Adrenal gland (tissue), 12 donors: Measurements from ENCODE around the gene WDR91. TPM values are rescaled to one million over a fixed set of nuclear protein-coding genes. Genes with fewer than 3 reads are reported as not detected.
A peak's percentile ranks its signal among the peaks of the same experiment; 100 is the strongest.

Experiments
- DNase-seq, 7 donors: peaks; one replicate each; pipeline ENCODE4 v3.0.0-alpha.2; 2019 to 2020
- H3K27ac ChIP-seq, 5 donors: fragments of 200-600 bp; sonication (generic) in 4 of 5; 1 replicate in 3 of 5; 2 replicates in 2 of 5; pipeline versions ENCODE4 v1.5.1 to v1.8.0; 2016 to 2020; ENCODE audit warnings: mild to moderate bottlenecking in 1 of 5
- H3K27me3 ChIP-seq: fragments of 200-600 bp; 2 replicates; pipeline ENCODE4 v1.8.0; 2021
- H3K36me3 ChIP-seq, 2 donors: fragments of 200-600 bp; replicated peaks in 1 of 2; 1 replicate in 1 of 2; 2 replicates in 1 of 2; pipeline versions ENCODE4 v1.5.1 to v1.8.0; 2018 to 2022
- H3K4me1 ChIP-seq, 2 donors: fragments of 200-600 bp; replicated peaks in 1 of 2; 1 replicate in 1 of 2; 2 replicates in 1 of 2; pipeline versions ENCODE4 v1.5.1 to v1.8.0; 2018 to 2021
- H3K4me3 ChIP-seq, 4 donors: fragments of 200-600 bp; sonication (generic) in 3 of 4; one replicate each; pipeline ENCODE4 v1.5.1; 2016 to 2018
- H3K9me3 ChIP-seq, 3 donors: fragments of 200-600 bp; sonication (generic) in 1 of 3; replicated peaks in 1 of 3; 1 replicate in 2 of 3; 2 replicates in 1 of 3; pipeline versions ENCODE4 v1.5.1 to v1.8.0; 2016 to 2021
- POLR2A ChIP-seq, 2 donors: fragments of 450-650 bp; IDR thresholded peaks; one replicate each; pipeline ENCODE4 v1.6.1; 2017; ENCODE audit warnings: antibody characterized with exemption in 2 of 2, mild to moderate bottlenecking in 2 of 2, moderate library complexity in 1 of 2
- WGBS, 4 donors: extraction: QIAGEN DNeasy Blood & Tissue Kit in 2 of 4; methylation state at CpG; one replicate each; pipeline versions ENCODE4 v1.1.5 to v1.1.7; 2013 to 2017; 5-methylcytosine and 5-hydroxymethylcytosine counted together
- intact Hi-C, 2 donors: fragments of 100-400 bp; cut with DNase I; formaldehyde crosslinking; loops; one replicate each; pipeline versions ENCODE4 v1.14.1 to v1.15.0; 2022 to 2023
- polyA plus RNA-seq, 3 donors: library from polyadenylated mRNA; stranded (reverse); fragments of 200-250 nt in 2 of 3; fragments of 350-450 nt in 1 of 3; fragmentation: Illumina TruSeq in 1 of 3; extraction: RNeasy Lipid Tissue Mini Kit (QIAGEN cat#74804) in 1 of 3; gene quantifications; one replicate each; pipeline ENCODE4 v1.2.3, GENCODE V29; 2013 to 2014
- total RNA-seq, 9 donors: library from RNA; depleted of rRNA in 4 of 9; stranded (reverse); fragments of >200 nt in 4 of 9; fragments of 120-200 nt in 1 of 9; fragmentation: NEBNext Ultra II Directional in 1 of 9; extraction: Animal tissue kit (Norgen Biotek cat#: 25700) in 1 of 9; gene quantifications; one replicate each; pipeline versions ENCODE4 v1.1.0 to v1.2.4, GENCODE V29; 2013 to 2023
- TF ChIP-seq, protein P1 (sequence below), 6 experiments: fragments of 450-650 bp in 4 of 6; fragments of 200-600 bp in 2 of 6; sonication (generic) in 1 of 6; IDR thresholded peaks; 1 replicate in 5 of 6; 2 replicates in 1 of 6; pipeline versions ENCODE4 v1.5.1 to v1.8.0; 2016 to 2021; ENCODE audit warnings: antibody characterized with exemption in 6 of 6, mild to moderate bottlenecking in 2 of 6, moderate library complexity in 1 of 6
- donor health status: healthy with polysubstance abuse.
- donor health status: Bipolar disorder and iron deficiency.
- donor health status: DM: yes; HTN: yes; CAD: no.
- donor health status: DM: no; HTN: no; CAD: no.
- donor health status: DM: no; HTN: no; CAD: no.
- donor health status: DM: yes; HTN: yes; CAD: no.

WDR91 gene
- total and polyA plus RNA-seq, 12 donors: 6.8 to 29.6 (median 15.5) TPM

DNA sequence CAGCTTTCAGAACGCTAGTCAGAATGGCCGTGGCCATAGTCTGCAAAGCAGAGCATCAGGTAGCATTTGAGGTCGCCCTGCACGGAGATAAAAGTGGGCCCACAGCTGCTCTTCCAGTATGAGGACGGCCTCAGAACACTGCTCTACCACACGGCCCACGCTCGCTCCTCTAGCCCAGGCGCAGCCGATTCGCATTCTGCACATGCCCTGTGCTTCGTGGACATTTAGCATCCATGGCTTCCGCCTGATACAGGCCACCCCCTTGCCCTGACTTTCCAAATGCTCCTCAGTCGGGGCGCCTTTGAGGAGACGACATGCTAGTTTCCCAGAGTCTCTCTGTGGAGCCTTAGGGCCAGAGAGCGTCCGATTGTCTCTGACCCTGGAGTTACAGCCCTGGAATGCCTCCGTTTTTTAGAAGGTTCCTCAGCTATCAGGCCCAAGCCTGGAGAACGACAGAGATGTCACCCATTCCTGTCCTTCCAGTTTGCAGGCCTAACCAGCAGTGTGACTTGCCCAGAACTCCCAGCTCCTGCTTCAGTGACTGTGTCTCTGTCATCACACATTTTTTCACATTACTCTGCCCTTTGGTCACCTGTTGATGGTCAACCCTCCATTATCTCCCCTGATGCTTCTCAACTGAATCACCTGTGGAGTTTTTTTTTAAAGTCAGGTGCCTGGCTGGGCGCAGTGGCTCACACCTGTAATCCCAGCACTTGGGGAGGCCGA is 36.6 kb upstream of the WDR91 start:
- TF ChIP-seq, protein P1, sequence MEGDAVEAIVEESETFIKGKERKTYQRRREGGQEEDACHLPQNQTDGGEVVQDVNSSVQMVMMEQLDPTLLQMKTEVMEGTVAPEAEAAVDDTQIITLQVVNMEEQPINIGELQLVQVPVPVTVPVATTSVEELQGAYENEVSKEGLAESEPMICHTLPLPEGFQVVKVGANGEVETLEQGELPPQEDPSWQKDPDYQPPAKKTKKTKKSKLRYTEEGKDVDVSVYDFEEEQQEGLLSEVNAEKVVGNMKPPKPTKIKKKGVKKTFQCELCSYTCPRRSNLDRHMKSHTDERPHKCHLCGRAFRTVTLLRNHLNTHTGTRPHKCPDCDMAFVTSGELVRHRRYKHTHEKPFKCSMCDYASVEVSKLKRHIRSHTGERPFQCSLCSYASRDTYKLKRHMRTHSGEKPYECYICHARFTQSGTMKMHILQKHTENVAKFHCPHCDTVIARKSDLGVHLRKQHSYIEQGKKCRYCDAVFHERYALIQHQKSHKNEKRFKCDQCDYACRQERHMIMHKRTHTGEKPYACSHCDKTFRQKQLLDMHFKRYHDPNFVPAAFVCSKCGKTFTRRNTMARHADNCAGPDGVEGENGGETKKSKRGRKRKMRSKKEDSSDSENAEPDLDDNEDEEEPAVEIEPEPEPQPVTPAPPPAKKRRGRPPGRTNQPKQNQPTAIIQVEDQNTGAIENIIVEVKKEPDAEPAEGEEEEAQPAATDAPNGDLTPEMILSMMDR (IDR thresholded peaks at IDR 0.05): no peak
- TF ChIP-seq POLR2A (IDR thresholded peaks at IDR 0.05): no peak
- H3K9me3 ChIP-seq: no peaks in the 10 kb centered on the region
- no peaks in the 10 kb centered on the region for H3K27me3 ChIP-seq
- no peaks in the 10 kb centered on the region for H3K36me3 ChIP-seq
- DNase-seq: peak in 1 of 7 donors; percentile 5
- no peaks in the 10 kb centered on the region for H3K4me1 ChIP-seq
- H3K27ac ChIP-seq: no peak overlapping the region
- H3K4me3 ChIP-seq: no peak overlapping the region
- WGBS, 4 donors: 90 to 95% (median 93%) methylated on average over 20 to 22 of the region's 22 CpGs
- intact Hi-C loops: no loop called here

DNA sequence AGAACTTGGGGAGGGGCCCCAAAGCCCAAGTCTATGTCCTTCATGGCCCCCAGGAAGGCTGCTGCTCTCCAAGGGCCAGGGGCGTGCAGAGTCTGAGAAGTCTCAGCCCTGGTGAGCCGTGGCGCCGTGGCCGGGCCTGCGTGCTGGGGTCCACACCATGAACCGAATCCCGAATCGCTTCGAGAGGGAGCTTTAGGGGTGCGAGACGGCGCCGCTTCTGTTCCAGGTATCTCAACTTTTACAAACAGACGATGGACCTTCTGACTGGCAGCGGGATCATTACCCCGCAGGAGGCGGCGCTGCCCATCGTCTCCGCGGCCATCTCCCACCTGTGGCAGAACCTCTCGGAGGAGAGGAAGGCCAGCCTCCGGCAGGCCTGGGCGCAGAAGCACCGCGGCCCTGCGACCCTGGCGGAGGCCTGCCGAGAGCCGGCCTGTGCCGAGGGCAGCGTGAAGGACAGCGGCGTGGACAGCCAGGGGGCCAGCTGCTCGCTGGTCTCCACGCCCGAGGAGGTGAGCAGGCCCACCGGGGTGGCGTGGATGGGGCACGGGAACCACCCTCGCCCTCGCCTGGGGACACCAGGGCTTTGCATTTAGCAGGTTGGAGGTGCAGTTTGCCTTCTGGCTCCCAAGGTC is 35.0 kb upstream of the WDR91 start:
- 91 to 95% (median 94%) methylated on average over 27 to 43 of the region's 43 CpGs for WGBS, 4 donors
- no peak overlapping the region for H3K4me3 ChIP-seq
- H3K27ac ChIP-seq: no peak overlapping the region
- H3K4me1 ChIP-seq: no peaks in the 10 kb centered on the region
- no peaks in the 10 kb centered on the region for H3K27me3 ChIP-seq
- TF ChIP-seq, protein P1 (IDR thresholded peaks at IDR 0.05): no peak
- no peak for TF ChIP-seq POLR2A (IDR thresholded peaks at IDR 0.05)
- intact Hi-C loops: no loop called here
- DNase-seq: no peak
- H3K36me3 ChIP-seq: no peaks in the 10 kb centered on the region
- no peaks in the 10 kb centered on the region for H3K9me3 ChIP-seq

DNA sequence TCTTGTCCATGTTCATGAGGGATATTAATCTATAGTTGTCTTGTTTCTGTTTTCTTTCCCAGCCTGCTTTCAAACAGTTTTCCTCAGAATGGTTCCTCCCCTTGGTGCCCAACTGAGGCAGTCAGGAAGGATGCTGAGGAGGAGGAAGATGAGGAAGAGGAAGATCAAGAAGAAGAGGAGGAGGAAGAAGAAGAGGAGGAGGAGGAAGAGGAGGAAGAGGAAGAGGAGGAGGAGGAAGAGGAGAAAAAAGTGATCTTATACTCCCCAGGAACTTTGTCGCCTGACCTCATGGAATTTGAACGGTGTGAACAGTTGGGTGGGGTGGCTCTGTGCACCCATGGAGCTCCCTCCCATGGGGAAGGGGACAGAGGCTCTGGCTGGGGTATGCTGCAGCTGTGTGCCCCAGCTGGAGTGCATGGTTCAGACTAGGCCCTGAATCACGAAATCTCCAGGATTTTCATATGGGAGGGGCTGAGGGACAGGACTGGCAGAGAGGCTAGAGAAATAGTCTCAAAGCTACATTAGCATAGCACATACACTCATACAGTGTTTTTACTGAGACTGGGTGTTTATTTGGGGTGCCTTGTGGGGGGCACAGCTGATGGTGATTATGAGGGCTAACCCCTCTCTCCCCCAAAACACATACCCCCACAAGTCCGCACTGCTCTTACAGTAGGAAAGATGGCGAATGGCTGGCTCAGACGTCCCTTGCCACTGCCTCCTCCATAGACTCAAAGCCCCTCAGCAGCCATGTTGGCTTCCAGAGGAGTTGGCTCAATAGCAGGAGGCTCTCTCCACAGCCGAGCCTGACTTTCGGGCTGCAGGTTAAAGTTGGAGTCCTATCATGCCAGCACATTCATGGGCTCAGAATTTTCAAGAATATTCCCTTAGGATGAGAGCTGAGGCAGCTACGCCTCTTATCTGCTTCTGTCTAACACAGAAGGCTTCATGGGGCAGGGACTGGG is 34.2 kb upstream of the WDR91 start:
- WGBS, 4 donors: 85 to 92% (median 90%) methylated on average over 7 to 9 of the region's 9 CpGs

More for the DNA sequence above, 34.2 kb upstream of the WDR91 start:
- DNase-seq: no peak
- Histone ChIP-seq H3K4me1 (no peaks in the 10 kb centered on the region), H3K27me3 (peaks cover 3% of the 10 kb centered on the region), H3K36me3 (no peaks in the 10 kb centered on the region), H3K4me3 (no peak overlapping the region), H3K9me3 (no peaks in the 10 kb centered on the region), H3K27ac (no peak overlapping the region)
- intact Hi-C loops: no loop called here
- TF ChIP-seq, protein P1 (IDR thresholded peaks at IDR 0.05): no peak
